NCI-H146 treated with DMSO at 0.1 percent for 48 hours (cell line): ENCODE measurements around the gene POLE.

Experiments
- DNase-seq: peaks from one replicate; lab custom pipeline; 2025; ENCODE audit not compliant: unreplicated experiment; lab: John Stamatoyannopoulos, UW

Gene POLE

DNA sequence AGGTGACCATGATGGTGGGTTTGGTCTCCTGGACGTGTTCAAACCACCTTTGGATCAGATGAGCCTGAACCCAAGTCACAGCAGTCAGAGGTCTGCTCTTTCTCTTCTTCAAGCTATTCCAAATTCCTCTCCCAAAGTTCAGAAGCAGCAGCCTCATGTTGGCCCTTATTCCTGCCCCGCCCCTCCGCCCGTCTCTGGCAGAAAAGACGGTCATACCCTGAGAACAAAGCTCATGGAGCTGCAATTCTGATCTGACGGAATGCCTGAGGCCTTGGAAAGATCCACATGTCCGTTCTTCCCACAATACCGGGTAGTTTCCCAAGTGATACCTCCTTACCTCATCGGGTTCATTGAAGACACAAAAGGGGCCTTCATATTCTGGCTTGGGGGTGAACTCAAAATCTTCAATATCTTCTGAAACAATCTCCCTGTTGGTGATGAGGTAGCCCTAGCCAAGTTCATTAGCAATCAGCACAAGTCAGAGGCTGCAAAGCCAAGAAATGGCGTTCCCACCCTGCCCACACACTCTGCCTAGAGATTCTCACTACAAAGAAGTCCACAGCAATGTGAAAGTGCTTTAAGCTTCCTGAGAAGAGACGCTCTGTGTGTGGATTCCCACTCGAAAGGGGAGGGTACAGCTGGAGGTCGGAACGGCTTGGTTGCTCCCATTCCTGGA, 11.2 kb downstream of the POLE start:
- no peak for DNase-seq

DNA sequence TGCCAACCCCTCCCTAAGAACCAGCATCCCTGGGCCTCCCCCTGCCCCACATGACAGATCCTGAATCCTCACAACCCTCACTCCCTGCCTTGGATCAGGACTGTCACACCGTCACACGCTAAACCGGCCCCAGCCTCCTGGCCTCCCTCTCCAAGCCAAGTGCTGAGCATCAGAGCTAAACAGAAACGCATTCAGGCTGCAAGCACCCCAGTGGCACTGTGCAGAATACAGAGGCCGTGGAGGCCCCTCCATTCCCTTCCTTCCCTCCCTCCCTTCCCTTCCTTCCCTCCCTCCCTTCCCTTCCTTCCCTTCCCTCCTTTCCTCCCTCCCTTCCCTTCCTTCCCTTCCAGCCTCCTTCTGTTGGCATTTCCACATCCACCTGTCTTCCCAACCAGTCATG, 12.6 kb downstream of the POLE start:
- DNase-seq = no peak

DNA sequence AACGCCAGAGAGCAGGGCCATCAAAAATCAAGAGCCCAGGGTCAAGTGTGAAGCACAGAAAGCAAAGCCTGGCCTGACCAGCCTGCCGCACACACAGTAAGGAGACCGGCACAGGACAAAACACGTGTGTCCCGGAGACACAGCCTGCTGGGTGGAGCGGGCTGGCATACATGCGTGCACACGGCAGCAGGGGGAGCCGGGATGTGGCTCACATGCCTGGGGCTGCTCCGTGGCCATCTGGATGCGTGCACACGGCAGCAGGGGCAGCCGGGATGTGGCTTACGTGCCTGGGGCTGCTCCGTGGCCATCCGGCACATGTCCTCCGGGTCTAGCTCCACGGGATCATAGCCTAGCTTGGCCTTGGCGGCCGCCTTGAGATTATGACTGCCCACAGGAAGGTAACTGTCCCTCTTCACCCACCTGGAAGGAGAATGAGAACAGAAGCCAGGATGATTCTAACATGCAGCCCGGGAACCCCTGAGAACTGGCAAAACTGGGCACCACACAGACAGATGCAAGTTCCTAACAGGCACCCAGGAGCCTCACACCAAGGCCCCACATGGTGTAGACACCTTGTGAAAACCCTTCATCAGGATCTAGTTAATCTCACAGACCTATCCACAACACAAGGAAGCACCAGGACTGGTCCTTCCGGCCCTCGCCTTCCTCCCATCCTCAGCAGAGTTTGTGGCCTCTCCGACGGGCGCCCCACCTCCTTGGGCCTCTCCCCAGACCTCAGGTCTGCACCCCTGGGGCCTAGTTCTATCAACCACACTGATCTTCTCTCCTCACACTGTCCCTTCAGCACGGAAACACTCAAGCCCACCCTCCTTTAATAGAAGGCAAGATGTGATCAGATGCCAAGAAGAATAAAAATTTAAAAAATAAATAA, 13.6 kb downstream of the POLE start:
- no peak for DNase-seq

DNA sequence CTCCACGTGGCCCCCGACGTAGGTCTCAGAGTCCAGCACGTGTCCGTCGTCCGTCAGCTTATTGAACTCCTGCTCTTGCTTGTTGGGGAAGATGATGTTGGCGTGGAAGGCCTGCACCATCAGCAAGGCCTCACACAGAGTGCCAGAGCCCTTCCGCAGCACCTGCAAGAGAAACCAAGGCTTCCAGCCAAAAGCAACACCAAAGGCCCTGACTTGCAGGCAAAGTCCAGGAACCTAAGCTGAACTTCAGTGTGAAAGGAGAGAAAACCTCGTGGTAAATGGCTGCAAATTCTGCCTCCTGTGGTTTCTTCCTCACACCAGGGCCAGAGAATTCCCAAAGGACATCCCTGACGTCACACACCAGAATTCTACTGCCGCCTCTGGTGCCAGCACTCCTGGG, 14.5 kb downstream of the POLE start:
- no peak for DNase-seq

DNA sequence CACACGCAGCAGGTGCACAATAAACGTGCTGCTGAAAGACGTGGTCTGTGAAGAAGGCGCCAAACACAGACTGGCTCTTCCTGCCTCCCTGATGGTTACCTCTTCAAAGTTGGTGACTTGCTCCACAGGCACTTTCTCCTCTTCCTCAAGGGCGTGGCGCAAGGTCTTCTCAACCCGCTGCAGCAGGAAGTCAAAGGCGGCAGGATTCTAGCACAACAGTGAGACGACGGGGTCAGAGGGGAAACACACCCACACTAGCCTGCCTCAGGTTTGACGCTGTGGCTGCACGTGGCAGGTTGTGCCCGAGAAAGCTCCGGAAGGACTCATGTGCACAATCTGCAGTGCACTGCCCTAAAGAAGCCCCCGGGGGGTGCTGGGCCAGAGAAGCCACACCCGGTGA, 15.0 kb downstream of the POLE start:
- no peak for DNase-seq

DNA sequence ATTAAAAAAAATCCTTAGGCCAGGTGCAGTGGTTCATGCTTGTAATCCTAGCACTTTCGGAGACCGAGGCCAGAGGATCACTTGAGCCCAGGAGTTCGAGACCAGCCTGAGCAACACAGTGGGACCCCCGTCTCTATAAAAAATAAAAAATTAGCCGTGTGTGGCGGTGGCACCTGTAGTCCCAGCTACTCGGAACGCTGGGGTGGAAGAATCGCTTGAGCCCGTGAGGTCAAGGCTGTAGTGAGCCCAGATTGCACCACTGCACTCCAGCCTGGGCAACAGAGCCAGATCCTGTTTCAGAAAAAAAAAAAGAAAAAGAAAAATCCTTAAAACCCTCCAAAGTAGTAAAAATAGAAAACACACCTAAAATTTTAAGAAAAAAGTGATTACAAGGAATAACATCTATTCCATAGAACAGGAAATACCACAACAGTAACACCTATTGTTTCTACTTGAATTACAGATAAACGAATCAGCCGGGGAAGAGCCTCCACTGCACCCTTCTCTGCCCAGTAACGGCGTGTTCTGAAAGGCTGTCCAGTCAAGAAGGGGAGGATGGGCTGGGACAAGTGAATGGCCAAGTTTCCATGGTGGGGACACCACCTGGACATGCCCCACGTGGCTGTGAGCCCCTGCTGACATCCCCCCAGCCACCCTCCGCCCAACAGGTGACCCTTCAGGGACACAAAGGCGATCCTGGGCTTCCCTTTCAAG, 17.8 kb downstream of the POLE start:
- DNase-seq = no peak

DNA sequence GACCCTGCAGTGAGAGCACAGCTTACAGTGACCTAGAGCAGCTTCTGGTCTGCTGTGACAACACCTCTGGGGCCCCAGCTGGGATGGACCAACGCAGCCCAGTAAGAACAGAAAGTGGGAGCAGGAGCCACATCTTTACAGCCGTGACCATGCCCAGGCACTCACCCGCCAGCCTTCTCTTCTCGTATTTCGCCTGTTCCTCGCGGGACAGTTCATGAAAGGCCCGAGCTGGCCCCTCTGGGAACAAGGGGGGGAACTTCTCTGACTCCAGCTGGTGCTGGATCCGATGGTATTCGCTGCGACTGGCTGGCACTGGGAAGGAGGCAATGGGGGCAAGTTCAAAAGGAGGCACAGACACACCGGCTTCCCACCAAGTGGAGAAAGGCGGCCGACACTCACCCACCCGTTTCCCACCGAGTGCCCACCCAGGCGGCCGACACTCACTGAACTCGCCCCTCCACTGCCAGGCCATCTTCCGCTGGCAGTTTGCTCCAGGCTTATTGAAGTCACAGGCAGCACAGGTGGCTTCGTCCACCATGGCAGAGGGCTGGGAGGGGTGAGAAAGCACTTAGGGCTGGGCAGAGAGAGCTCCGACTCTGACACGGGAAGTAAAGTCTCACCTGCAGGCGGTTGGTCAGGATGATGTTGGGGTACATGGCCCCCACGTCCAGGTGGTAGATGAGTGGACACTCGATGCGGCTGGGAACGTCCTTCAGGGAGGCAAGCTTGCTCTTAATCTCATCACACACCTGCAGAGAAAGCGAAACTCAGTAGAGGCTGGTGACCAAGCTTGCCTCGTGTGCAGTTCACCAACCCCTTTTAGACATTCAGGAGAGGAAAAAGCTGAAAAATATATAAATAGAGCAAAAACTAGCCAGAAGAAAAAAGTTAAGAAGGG, 18.7 kb downstream of the POLE start:
- DNase-seq = no peak

DNA sequence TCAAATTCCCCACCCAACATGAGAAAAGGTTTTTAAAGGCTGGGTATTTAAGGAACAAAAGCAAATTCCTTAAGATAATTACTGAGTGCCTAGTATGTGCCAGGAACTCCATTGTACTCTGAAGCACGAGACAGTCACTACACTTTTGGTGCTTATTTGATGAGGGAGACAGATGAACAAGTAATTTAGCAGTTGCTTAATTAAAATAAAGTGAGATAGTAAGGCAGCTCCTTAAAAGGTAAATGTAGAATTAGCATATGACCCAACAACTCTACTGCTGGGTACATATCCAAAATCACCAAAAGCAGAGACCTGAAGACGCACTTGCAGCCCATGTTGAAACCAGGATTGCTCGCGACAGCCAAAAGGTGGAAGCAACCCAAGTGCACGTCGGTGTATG, 21.3 kb downstream of the POLE start:
- DNase-seq = no peak

DNA sequence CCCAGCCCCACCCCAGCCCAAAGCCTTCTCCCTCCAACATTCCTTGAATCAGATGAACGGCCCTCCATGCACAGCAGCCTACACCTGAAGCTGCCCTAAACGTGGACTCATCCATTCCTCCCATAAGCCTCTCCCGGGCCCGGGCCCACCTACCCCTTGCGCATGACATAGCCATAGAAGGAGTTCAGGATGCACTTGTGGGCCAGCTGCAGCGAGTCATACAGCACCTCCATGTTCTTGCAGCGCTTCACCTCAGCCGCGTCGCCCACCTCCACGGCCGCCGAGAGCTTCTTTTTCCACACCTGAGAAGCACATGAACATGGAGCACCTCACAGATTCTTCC, 22.0 kb downstream of the POLE start:
- no peak for DNase-seq

DNA sequence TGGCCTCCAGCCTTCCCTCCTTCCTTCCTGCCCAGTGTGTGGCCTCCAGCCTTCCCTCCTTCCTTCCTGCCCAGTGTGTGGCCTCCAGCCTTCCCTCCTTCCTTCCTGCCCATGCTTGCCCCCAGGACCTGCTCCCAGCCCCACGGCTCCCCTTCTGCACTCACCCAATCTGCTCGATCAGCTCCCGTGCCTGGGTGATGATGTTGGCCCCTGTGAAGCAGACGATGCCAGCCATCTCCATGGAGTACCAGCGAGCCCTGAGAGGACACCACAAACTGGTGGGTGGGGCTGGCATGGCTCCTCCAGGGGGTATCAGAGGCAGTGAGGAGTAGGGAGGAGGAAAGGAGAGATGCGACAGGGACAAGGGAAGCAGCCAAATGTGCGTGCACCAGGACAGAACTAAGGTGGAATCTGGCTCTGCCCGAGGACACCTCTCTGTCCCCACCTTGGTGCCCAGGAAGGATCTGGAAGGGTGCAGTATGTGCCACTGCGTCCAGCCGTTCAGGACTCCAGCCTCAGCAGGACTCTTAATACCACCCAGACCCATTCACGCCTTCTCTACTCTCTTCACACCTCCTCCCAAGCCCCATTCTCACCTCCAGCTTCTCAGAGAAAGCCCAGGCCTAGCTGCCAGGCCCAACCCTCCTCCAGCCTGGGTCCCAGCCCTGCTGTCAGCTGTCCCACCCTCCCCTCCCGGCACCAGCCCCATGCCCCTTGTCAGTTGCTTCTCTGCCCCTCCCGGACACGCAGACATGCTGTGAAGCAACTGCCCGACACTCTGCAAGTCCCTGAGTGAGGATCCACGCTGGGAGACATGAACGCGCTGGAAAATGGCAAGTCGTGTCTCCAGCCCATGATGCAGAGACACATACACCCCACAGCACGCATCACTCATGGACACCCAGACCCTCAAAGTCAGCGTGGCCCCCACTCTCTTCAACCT, 22.7 kb downstream of the POLE start:
- DNase-seq = no peak

DNA sequence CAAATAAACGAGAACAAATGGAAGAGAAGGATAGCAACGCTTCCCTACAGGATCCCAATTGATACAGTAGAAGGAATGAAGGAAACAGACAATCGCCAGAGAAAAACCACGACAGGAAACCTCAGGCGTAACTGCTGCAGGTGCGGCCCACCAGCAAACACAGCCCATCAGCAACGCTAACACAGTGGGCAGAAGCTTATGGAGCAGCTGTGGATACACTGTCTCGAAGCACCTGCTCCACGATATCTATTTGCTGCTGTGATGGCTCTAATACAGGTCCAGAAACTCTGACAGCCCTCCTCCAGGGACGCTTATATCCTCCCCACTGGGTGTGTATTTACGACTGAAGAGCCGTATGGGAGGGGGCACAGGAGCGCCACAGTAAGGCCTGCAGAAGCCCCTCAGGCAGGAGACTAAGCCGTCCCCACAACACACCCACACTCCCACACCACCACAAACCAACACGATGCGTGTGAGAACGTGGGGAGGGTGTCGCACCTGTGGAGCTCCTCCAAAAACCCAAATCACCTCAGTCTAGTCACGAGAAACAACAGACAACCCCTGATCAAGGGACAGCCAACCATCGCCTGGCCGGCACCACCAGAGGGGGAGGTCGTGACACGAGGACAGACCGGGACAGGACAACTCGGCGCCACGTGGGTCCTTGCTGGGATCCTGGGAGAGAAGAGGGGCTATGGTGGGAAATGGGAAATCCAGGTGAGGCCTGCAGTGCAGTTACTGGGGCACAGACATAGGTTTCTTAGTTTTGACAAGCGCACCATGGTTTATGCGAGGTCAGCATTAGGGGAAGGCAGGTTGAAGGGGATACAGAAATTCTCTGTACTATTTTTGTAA, 24.0 kb downstream of the POLE start:
- no peak for DNase-seq

DNA sequence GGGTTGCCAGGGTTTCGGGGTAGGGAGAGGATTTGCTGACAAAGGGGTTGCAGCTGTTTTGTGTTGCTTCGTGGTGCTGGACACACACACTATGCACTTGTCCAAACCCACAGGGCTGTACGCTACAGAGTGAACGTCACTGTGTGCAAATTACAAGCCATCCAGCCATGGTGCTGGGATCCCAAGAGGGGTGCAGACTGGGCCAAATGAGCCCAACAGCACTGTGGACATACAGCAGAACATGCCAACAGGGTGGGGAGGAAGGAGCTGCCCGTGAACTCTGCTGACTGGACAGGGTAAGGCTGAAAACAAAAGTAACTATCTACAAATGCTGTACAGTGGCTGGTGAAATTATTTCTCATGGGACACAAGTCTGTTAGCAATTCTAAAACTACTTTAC, 25.2 kb downstream of the POLE start:
- no peak for DNase-seq

DNA sequence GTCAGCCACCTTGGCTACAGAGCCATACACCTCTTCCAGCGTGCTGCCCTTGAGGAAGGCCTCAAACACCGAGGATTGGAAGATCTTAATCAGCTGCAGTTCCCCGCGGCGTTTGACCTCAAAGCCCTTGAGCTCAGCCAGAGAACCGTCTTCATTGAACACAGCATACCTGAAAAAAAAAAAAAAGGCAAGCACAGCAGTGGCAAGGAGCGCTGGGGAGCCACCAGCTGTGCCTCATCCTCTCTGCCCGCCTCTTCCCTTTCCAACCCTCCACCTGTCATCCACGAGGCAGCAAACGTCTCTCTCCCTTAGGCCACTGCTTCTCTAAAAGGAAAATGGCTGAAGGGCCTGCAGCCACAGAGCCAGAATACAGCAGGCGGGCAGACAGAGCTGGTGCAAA, 26.1 kb downstream of the POLE start:
- DNase-seq = no peak

DNA sequence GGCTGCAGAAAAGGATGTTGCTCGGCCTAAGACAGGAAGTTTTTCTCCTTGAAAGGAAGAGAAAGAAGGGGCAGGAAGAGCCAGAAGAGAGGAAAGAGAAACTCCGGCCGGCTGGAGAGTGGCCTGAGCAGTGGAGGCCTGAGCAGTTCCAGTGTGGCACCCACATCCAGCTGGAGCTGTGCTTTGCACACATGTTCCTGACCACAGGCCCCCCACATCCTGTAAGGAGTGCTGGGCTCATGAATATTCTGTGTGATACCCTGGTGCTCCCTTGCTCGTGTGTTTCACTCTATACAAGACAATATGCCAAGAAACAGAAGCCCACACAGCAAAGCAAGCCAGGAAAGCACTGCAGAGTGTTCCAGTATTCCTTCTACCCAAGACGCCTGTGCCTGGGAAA, 27.1 kb downstream of the POLE start:
- no peak for DNase-seq

DNA sequence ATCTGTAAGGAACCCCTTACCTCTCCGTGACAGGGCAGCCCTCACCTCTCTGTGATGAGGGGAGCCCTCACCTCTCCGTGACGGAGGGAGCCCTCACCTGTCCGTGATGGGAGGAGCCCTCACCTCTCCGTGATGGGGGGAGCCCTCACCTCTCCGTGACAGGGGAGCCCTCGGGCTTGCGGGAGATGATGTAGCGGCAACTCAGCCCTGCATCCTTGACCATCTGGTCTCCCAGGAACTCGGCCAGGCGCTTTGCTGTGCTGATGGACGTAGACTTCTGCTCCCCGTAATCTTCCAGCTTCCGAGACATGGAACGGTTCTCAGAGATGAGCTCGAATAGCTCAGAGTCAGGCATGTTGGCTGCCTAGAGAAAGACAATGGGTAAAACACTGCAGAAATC, 28.0 kb downstream of the POLE start:
- no peak for DNase-seq

DNA sequence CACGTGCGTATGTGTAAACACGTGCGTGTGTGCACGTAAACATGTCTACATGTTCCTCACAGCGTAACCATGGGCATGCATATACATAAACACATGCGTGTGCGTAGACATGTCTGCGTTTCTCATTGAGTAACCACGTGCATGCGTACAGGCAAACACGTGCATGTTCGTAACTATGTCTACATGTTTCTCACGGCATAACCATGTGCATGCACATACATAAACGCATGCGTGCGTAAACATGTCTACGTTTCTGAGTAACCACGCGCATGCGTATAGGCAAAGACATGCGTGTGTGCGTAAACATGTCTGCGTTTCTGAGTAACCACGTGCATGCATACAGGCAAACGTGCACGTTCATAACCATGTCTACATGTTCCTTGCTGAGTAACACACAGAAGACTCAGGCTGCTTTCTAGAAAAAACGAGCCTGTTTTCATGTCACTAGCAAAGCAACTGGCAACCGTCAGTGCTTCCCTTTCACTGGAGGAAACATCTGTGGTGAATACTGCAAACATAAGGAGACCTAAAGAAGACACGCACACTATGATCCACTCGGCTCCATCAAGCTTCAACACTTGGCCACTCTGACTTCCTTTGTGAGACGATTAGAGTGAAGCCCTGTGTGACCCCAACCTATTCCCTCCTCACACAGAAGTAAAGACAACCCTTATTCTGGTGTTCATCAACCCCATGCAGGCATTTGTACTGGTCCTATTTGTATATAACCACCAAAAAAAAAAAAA, 28.8 kb downstream of the POLE start:
- DNase-seq = no peak

DNA sequence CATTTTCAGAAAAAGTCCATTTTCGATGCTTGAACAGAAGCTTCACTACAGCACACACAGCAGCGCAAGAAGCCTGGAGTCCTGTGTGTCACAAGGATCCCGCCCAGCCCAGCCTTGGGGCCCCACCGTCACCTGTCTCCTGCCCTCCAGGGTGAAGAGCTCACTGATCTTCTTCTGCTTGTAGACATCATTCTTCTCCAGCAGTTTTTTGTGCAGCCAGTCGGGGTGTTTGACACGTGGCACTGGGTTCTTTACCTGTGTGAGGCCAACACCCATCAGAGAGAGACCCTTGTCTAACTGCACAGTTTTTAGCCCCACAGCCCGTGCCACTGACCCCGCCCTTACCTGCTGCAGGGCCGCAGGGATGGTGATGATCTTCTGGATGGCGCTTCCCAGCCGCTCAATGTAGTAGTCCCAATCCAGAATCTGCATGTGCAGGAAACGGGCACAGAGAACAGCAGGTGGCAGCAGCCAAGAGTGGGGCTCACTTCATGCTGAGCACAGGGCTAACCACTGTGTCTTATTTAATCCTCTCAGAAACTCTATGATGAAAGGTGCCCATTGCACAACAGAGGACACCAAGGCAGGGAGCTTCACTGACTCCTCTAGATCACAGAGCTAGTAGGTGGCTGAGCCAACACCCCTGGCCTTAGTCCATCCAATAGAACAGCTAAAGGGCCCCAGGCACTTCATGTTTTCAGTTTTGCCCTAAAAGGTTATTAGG, 30.0 kb downstream of the POLE start:
- DNase-seq = no peak
